Measurements from ENCODE around the gene ASZ1. TPM values are rescaled to one million over a fixed set of nuclear protein-coding genes. Genes with fewer than 3 reads are reported as not detected.

The ASZ1 gene
- total RNA-seq, 2 experiments from 2014 or later: not detected

DNA sequence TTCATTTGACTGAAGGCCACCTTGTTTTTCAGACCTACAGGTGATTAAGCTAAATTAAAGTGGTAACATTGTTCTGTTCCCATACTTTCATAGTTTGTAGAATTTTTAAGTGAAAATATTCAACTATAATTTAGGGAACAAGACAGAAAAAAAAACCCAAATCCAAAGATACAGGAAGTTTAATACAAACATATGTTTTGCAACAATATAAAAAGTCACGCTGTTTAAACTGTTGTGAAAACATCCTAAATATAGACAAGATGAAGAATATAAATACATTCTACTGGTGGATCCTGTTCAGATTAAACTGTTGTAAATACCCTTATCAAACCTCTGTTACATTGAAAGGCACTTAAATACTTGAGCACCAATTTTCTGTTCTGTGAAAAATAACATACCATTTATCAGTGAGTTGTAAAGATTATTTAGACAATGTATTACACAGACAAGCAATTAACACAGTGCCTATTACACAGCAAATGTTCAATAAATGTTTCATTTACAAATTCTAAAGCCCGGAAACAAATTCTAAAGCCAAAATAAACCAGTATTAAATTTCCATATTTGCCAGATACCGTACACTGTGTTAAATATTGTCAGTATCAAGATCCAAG lies 14.2 kb downstream of the ASZ1 start:
- intact Hi-C loops (cut with micrococcal nuclease; ENCODE audit: unreplicated experiment): no loop called here
- H3K9me2 ChIP-seq (ENCODE audit: insufficient read depth, low read length): no peaks in the 10 kb centered on the region
- H3K4me1 ChIP-seq (ENCODE audit: insufficient read depth, low read length, poor library complexity, severe bottlenecking): no peaks in the 10 kb centered on the region
- ChIA-PET CTCF (ENCODE audit: unreplicated experiment) (no interaction called here), POLR2A (no interaction called here)
- no peaks in the 10 kb centered on the region for H3K36me3 ChIP-seq (ENCODE audit: insufficient read depth, low read length)
- H3K4me3 ChIP-seq (ENCODE audit: low read depth, low read length, poor library complexity, severe bottlenecking): no peak overlapping the region
- H4K20me1 ChIP-seq (ENCODE audit: insufficient read depth, low read length): no peaks in the 10 kb centered on the region
- H3K4me2 ChIP-seq (ENCODE audit: low read length): no peak overlapping the region
- H3K79me2 ChIP-seq (ENCODE audit: insufficient read depth, low read depth, low read length): no peaks in the 10 kb centered on the region
- no peak for TF ChIP-seq CTCF (conservative IDR thresholded peaks at IDR 0.05; ENCODE audit: low read length)
- TF ChIP-seq EZH2phosphoT487 (IDR thresholded peaks at IDR 0.05; ENCODE audit: borderline replicate concordance, low read depth, low read length): no peak
- H2AFZ ChIP-seq (ENCODE audit: low read length): no peak overlapping the region
- no peak overlapping the region for H3K27ac ChIP-seq (ENCODE audit: low read depth, low read length, poor library complexity, severe bottlenecking)
- DNase-seq (ENCODE audit: low spot score): no peak
- no peaks in the 10 kb centered on the region for H3K9me3 ChIP-seq (ENCODE audit: low read length)
- no TSS peak for BruUV-seq (replicated peaks)

DNA sequence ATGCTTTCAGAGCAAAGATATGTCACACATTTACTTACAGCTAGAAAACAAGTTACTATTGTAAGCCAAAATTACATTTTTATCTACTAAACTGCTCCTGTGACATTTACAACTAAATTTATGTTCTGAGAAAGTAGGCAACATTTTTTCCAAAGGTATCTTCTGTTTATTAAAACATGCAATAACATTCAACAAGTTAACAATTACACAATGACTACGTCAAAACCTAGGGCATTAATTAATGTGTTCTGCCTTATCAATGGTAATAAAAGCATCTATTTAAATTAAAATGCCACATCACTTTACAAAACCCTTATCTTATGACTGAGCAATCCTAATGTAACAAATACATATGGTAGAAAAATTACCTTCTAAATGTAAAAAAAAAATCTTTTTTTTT lies 14.9 kb downstream of the ASZ1 start:
- Histone ChIP-seq H3K9me2 (ENCODE audit: insufficient read depth, low read length) (no peaks in the 10 kb centered on the region), H3K4me1 (ENCODE audit: insufficient read depth, low read length, poor library complexity, severe bottlenecking) (no peaks in the 10 kb centered on the region), H3K4me3 (ENCODE audit: low read depth, low read length, poor library complexity, severe bottlenecking) (no peak overlapping the region), H4K20me1 (ENCODE audit: insufficient read depth, low read length) (no peaks in the 10 kb centered on the region), H3K4me2 (ENCODE audit: low read length) (no peak overlapping the region), H3K9me3 (ENCODE audit: low read length) (no peaks in the 10 kb centered on the region), H2AFZ (ENCODE audit: low read length) (no peak overlapping the region), H3K79me2 (ENCODE audit: insufficient read depth, low read depth, low read length) (no peaks in the 10 kb centered on the region), H3K27ac (ENCODE audit: low read depth, low read length, poor library complexity, severe bottlenecking) (no peak overlapping the region), H3K36me3 (ENCODE audit: insufficient read depth, low read length) (no peaks in the 10 kb centered on the region)
- BruUV-seq (replicated peaks): no TSS peak
- TF ChIP-seq CTCF (conservative IDR thresholded peaks at IDR 0.05; ENCODE audit: low read length) (no peak), EZH2phosphoT487 (IDR thresholded peaks at IDR 0.05; ENCODE audit: borderline replicate concordance, low read depth, low read length) (no peak)
- CTCF ChIA-PET (ENCODE audit: unreplicated experiment): no interaction called here
- intact Hi-C loops (cut with micrococcal nuclease; ENCODE audit: unreplicated experiment): no loop called here
- no peak for DNase-seq (ENCODE audit: low spot score)
- POLR2A ChIA-PET: no interaction called here

- H3K79me2 ChIP-seq (ENCODE audit: insufficient read depth, low read depth, low read length): no peaks in the 10 kb centered on the region
- no peak overlapping the region for H3K4me2 ChIP-seq (ENCODE audit: low read length)
- CTCF ChIA-PET (ENCODE audit: unreplicated experiment): no interaction called here
- no peaks in the 10 kb centered on the region for H3K4me1 ChIP-seq (ENCODE audit: insufficient read depth, low read length, poor library complexity, severe bottlenecking)
- H3K4me3 ChIP-seq (ENCODE audit: low read depth, low read length, poor library complexity, severe bottlenecking): no peak overlapping the region
- DNase-seq (ENCODE audit: low spot score): no peak
- no peak overlapping the region for H2AFZ ChIP-seq (ENCODE audit: low read length)
- POLR2A ChIA-PET: no interaction called here
- intact Hi-C loops (cut with micrococcal nuclease; ENCODE audit: unreplicated experiment): no loop called here
- no peak overlapping the region for H3K27ac ChIP-seq (ENCODE audit: low read depth, low read length, poor library complexity, severe bottlenecking)
- H3K9me2 ChIP-seq (ENCODE audit: insufficient read depth, low read length): no peaks in the 10 kb centered on the region
- H3K9me3 ChIP-seq (ENCODE audit: low read length): no peaks in the 10 kb centered on the region
- H3K36me3 ChIP-seq (ENCODE audit: insufficient read depth, low read length): no peaks in the 10 kb centered on the region
- no peaks in the 10 kb centered on the region for H4K20me1 ChIP-seq (ENCODE audit: insufficient read depth, low read length)
- BruUV-seq (replicated peaks): no TSS peak
- TF ChIP-seq EZH2phosphoT487 (IDR thresholded peaks at IDR 0.05; ENCODE audit: borderline replicate concordance, low read depth, low read length): no peak
- no peak for TF ChIP-seq CTCF (conservative IDR thresholded peaks at IDR 0.05; ENCODE audit: low read length)
Measured at GRCh38 chr7:117411539-117411938, 15.8 kb downstream of the ASZ1 start.

Measured in OCI-LY7 (cell line).